ENCODE measurements around the gene HBE1.

- TF ChIP-seq CTCF (IDR thresholded peaks at IDR 0.05) (no peak), POLR2A (IDR thresholded peaks at IDR 0.05) (no peak)
Observed at GRCh38 chr11:5288906-5289550, 19.3 kb upstream of the HBE1 start.
